A549 (cell line): ENCODE measurements around the gene ZNF106. TPM values are rescaled to one million over a fixed set of nuclear protein-coding genes. Genes with fewer than 3 reads are reported as not detected.

ENCODE experiments used
- ATAC-seq, 2 experiments: fragments of 200-7000 bp in 1 of 2; fragments of >200 bp in 1 of 2; cut with Nextera tagmentation in 1 of 2; cut with Tn5 transposase in 1 of 2; 3 replicates each; pipeline versions ENCODE4 v1.8.0 to v1.9.1; 2018 to 2020; ENCODE audit warnings: mild to moderate bottlenecking in 1 of 2, moderate library complexity in 1 of 2
- CTCF ChIA-PET: fragments of 300-600 bp; sonication (Branson Sonifier 250); formaldehyde crosslinking; extraction: SDS; loops from one replicate; lab custom pipeline; 2021; ENCODE audit warnings: antibody characterized with exemption, inconsistent platforms; lab: Yijun Ruan, JAX
- POLR2A ChIA-PET: fragments of 350-600 bp; formaldehyde crosslinking; extraction: SDS; loops from one replicate; lab custom pipeline; 2021; ENCODE audit warnings: antibody characterized with exemption, inconsistent platforms; lab: Yijun Ruan, JAX
- DNase-seq, 2 experiments: peaks; one replicate each; pipeline versions ENCODE4 v3.0.0 to v3.0.0-alpha.2; 2011 to 2016; ENCODE audit warnings: low read depth in 1 of 2, low spot score in 1 of 2
- FAIRE-seq: peaks from 2 replicates; lab custom pipeline; 2011; peaks lifted over from hg19 to GRCh38; lab: Jason Lieb, UNC
- H3K27ac ChIP-seq, 2 experiments: fragments of >200 bp; sonication (Bioruptor Twin); formaldehyde crosslinking; 3 replicates each; pipeline ENCODE4 v1.5.1; 2016 to 2017
- H3K4me1 ChIP-seq: fragments of >200 bp; sonication (Bioruptor Twin); formaldehyde crosslinking; 3 replicates; pipeline ENCODE4 v1.6.1; 2016
- H3K4me2 ChIP-seq: fragments of >200 bp; sonication (Bioruptor Twin); formaldehyde crosslinking; 3 replicates; pipeline ENCODE4 v1.6.1; 2016
- H3K4me3 ChIP-seq: fragments of >200 bp; sonication (Bioruptor Twin); formaldehyde crosslinking; 3 replicates; pipeline ENCODE4 v1.5.1; 2016
- H3K9me3 ChIP-seq: fragments of >200 bp; sonication (Bioruptor Twin); formaldehyde crosslinking; 3 replicates; pipeline ENCODE4 v1.6.1; 2016
- CHD4 ChIP-seq: fragments of 200-600 bp; sonication (generic); IDR thresholded peaks from 2 replicates; pipeline ENCODE4 v1.6.1; 2016; ENCODE audit warnings: antibody characterized with exemption, mild to moderate bottlenecking, borderline replicate concordance
- ESRRA ChIP-seq: fragments of 150-350 bp; IDR thresholded peaks from 2 replicates; pipeline ENCODE4 v1.6.1; 2014; ENCODE audit warnings: mild to moderate bottlenecking, low read length, borderline replicate concordance
- FOXS1 ChIP-seq: fragments of 250-450 bp; sonication (Bioruptor Pico); IDR thresholded peaks from 2 replicates; pipeline ENCODE4 v1.5.0; 2020; ENCODE audit warnings: mild to moderate bottlenecking, moderate library complexity
- GATA3 ChIP-seq: IDR thresholded peaks from 2 replicates; pipeline ENCODE4 v1.6.1; 2012; ENCODE audit warnings: borderline replicate concordance
- HDAC2 ChIP-seq: fragments of 200-600 bp; sonication (generic); IDR thresholded peaks from 2 replicates; pipeline ENCODE4 v1.6.1; 2016
- HOXA7 ChIP-seq: fragments of 250-450 bp; sonication (Bioruptor Pico); IDR thresholded peaks from 2 replicates; pipeline ENCODE4 v1.5.0; 2020; ENCODE audit warnings: mild to moderate bottlenecking, moderate library complexity
- HOXB13 ChIP-seq: fragments of 250-450 bp; sonication (Bioruptor Pico); IDR thresholded peaks from 2 replicates; pipeline ENCODE4 v1.5.0; 2020; ENCODE audit warnings: low read depth, mild to moderate bottlenecking, moderate library complexity
- JUN ChIP-seq, 2 experiments: fragments of >200 bp; sonication (Bioruptor Twin); formaldehyde crosslinking; IDR thresholded peaks; 2 replicates in 1 of 2; 3 replicates in 1 of 2; pipeline ENCODE4 v1.6.1; 2016 to 2017
- JUNB ChIP-seq: fragments of >200 bp; sonication (Bioruptor Twin); formaldehyde crosslinking; IDR thresholded peaks from 2 replicates; pipeline ENCODE4 v1.6.1; 2016
- KDM5A ChIP-seq: fragments of 200-600 bp; sonication (generic); IDR thresholded peaks from 2 replicates; pipeline ENCODE4 v1.6.1; 2016; ENCODE audit warnings: antibody characterized with exemption, mild to moderate bottlenecking
- MAZ ChIP-seq: fragments of 150-350 bp; IDR thresholded peaks from 2 replicates; pipeline ENCODE4 v1.6.1; 2014; ENCODE audit warnings: antibody characterized with exemption, low read depth, low read length, borderline replicate concordance
- NFE2L2 ChIP-seq: fragments of 150-350 bp; conservative IDR thresholded peaks from 2 replicates; pipeline ENCODE4 v1.6.1; 2014; ENCODE audit warnings: low read length
- PHF8 ChIP-seq: fragments of 200-600 bp; sonication (generic); IDR thresholded peaks from 2 replicates; pipeline ENCODE4 v1.6.1; 2016; ENCODE audit warnings: low read depth, mild to moderate bottlenecking, antibody characterized with exemption, moderate library complexity, borderline replicate concordance
- RAD21 ChIP-seq, 2 experiments: fragments of >200 bp in 1 of 2; sonication (Bioruptor Twin) in 1 of 2; formaldehyde crosslinking in 1 of 2; IDR thresholded peaks in 1 of 2; conservative IDR thresholded peaks in 1 of 2; 2 replicates in 1 of 2; 3 replicates in 1 of 2; pipeline ENCODE4 v1.6.1; 2012 to 2018; ENCODE audit warnings: inconsistent platforms in 1 of 2
- RARB ChIP-seq: fragments of 250-450 bp; sonication (Bioruptor Pico); IDR thresholded peaks from 2 replicates; pipeline ENCODE4 v1.8.0; 2021; ENCODE audit warnings: mild to moderate bottlenecking, moderate library complexity
- RCOR1 ChIP-seq: fragments of 150-350 bp; IDR thresholded peaks from 2 replicates; pipeline ENCODE4 v1.6.1; 2014; ENCODE audit warnings: antibody characterized with exemption, low read length, low read depth
- RFX5 ChIP-seq: fragments of 450-650 bp; IDR thresholded peaks from 2 replicates; pipeline ENCODE4 v1.7.1; 2014; ENCODE audit warnings: antibody characterized with exemption, mild to moderate bottlenecking, moderate library complexity
- TFCP2L1 ChIP-seq: fragments of 250-450 bp; sonication (Bioruptor Pico); IDR thresholded peaks from 2 replicates; pipeline ENCODE4 v1.5.0; 2021; ENCODE audit warnings: mild to moderate bottlenecking
- TP53 ChIP-seq: fragments of 250-450 bp; sonication (Bioruptor Pico); IDR thresholded peaks from 2 replicates; pipeline ENCODE4 v1.5.0; 2021; ENCODE audit warnings: mild to moderate bottlenecking, moderate library complexity
- ZC3H11A ChIP-seq: fragments of 450-650 bp; IDR thresholded peaks from 2 replicates; pipeline ENCODE4 v1.6.1; 2014; ENCODE audit warnings: antibody characterized with exemption, mild to moderate bottlenecking
- ZNF302 ChIP-seq: fragments of 250-450 bp; sonication (Bioruptor Pico); IDR thresholded peaks from 2 replicates; pipeline ENCODE4 v1.9.0; 2021; ENCODE audit warnings: inconsistent platforms, mild to moderate bottlenecking, moderate library complexity
- ZSCAN20 ChIP-seq: fragments of 250-450 bp; sonication (Bioruptor Pico); IDR thresholded peaks from 2 replicates; pipeline ENCODE4 v1.8.0; 2022; ENCODE audit warnings: mild to moderate bottlenecking, moderate library complexity
- WGBS: methylation state at CpG from one replicate; pipeline ENCODE4 v1.1.6; 2017; ENCODE audit errors: missing lambda C conversion rate; 5-methylcytosine and 5-hydroxymethylcytosine counted together
- polyA plus RNA-seq, 4 experiments: library from polyadenylated mRNA; depleted of rRNA in 3 of 4; stranded (reverse); fragments of >200 nt; fragmentation: RNase III in 1 of 4; extraction: RNeasy Plus Mini Kit Qiagen cat#74134 plus additional on column Dnase treatment in 1 of 4; gene quantifications; 2 replicates in 3 of 4; 3 replicates in 1 of 4; pipeline ENCODE4 v1.2.3, GENCODE V29; 2011 to 2017
- TF ChIP-seq, protein P1 (sequence below): fragments of >200 bp; sonication (Bioruptor Twin); formaldehyde crosslinking; IDR thresholded peaks from 2 replicates; pipeline ENCODE4 v1.6.1; 2016
- TF ChIP-seq, protein P2 (sequence below): fragments of 250-450 bp; sonication (Bioruptor Pico); IDR thresholded peaks from 2 replicates; pipeline ENCODE4 v1.5.0; 2021; ENCODE audit warnings: mild to moderate bottlenecking, moderate library complexity, borderline replicate concordance
- TF ChIP-seq, protein P3 (sequence below): fragments of 200-600 bp; sonication (generic); IDR thresholded peaks from 2 replicates; pipeline ENCODE4 v1.6.1; 2016; ENCODE audit warnings: antibody characterized with exemption, mild to moderate bottlenecking, moderate library complexity

Gene ZNF106
- polyA plus RNA-seq, 2 of the 4 experiments (the other 2 are of a cell fraction): 7.8 to 19.3 TPM

GRCh38 chr15:42378011-42378410, 112.9 kb downstream of the ZNF106 start (continued):
- TF ChIP-seq NFE2L2: no peak
- TF ChIP-seq, all 56 proteins: peak for 0

DNA sequence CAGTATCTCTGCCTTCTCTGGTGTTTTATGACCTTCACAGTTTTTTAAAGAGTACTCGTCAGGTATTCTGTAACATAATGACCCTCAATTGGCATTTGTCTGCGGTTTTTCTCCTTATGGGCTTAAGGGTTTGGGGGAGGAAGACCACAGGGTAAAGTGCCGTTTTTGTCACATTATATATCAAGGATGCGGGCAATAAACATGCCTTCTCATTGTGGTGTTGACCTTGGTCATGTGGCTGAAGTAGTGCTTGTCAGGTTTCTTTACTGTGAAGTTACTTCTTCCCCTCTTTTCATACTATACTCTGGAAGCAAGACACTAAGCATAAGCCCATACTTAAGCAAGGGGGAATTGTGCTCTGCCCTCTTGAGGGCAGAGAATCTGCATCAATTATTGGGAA, 115.0 kb downstream of the ZNF106 start:
- H3K4me2 ChIP-seq: no peak overlapping the region
- FAIRE-seq: no peak
- CTCF ChIA-PET: interaction anchor here (1.0 kb wide), 1 partner anchor 8 kb away, joined by 5 read pairs; no protein-coding TSS in a partner anchor

GRCh38 chr15:42375252-42375651, 115.7 kb downstream of the ZNF106 start:
- FAIRE-seq: no peak
- 90% methylated on average over 5 of the region's 5 CpGs for WGBS
- CTCF ChIA-PET: interaction anchor here (2.2 kb wide), 1 partner anchor 10 kb away, joined by 9 read pairs; no protein-coding TSS in a partner anchor

More for the DNA sequence above, 115.0 kb downstream of the ZNF106 start:
- Histone ChIP-seq H3K27ac (no peak overlapping the region), H3K9me3 (no peaks in the 10 kb centered on the region; the same call in 2 of the 3 replicates), H3K4me1 (no peaks in the 10 kb centered on the region), H3K4me3 (no peak overlapping the region)
- WGBS: 28% methylated on average over 4 of the region's 4 CpGs
- ATAC-seq: no peak
- no peak for TF ChIP-seq ZC3H11A
- no peak for TF ChIP-seq RAD21 (conservative IDR thresholded peaks at IDR 0.05 in 1 of 2, IDR thresholded peaks at IDR 0.05 in 1 of 2)
- TF ChIP-seq CHD4: no peak
- TF ChIP-seq TFCP2L1 (CRISPR knock-in tag): no peak
- no peak for TF ChIP-seq GATA3
- no peak for TF ChIP-seq HOXB13
- no peak for TF ChIP-seq HDAC2
- no peak for TF ChIP-seq KDM5A
- TF ChIP-seq RCOR1: no peak
- no peak for TF ChIP-seq HOXA7 (CRISPR knock-in tag)
- no peak for TF ChIP-seq PHF8
- DNase-seq: no peak
- POLR2A ChIA-PET: no interaction called here

DNA sequence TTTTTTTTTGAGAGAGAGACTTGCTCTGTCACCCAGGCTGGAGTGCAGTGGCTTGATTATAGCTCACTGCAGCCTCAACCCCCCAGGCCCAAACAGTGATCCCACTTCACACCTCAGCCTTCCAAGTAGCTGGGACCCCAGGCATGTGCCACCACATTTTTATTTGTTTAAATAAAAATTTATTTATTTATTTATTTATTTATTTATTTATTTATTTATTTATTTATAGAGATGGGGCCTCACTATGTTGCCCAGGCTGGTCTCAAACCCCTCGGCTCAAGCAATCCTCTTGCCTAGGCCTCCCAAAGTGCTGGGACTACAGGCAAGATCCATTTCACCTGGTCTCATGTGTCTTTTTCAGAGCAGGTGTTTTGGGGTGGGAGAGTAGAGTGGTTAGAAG, 116.1 kb downstream of the ZNF106 start:
- Histone ChIP-seq H3K27ac (no peak overlapping the region), H3K4me2 (no peak overlapping the region), H3K4me3 (no peak overlapping the region), H3K4me1 (no peaks in the 10 kb centered on the region), H3K9me3 (no peaks in the 10 kb centered on the region; the same call in 2 of the 3 replicates)
- ChIA-PET POLR2A (no interaction called here), CTCF (interaction anchor here (2.2 kb wide), 1 partner anchor 10 kb away, joined by 9 read pairs; no protein-coding TSS in a partner anchor)
- TF ChIP-seq ZC3H11A (peak; percentile 17; the same call in 1 of the 2 replicates), JUNB (no peak)
- ATAC-seq (no peak), DNase-seq (no peak), FAIRE-seq (no peak)
- WGBS: 53% methylated on average over 1 of the region's 1 CpG

More at GRCh38 chr15:42375252-42375651, 115.7 kb downstream of the ZNF106 start:
- no peak for ATAC-seq
- POLR2A ChIA-PET: no interaction called here
- H3K4me1 ChIP-seq: no peaks in the 10 kb centered on the region
- no peak overlapping the region for H3K4me3 ChIP-seq
- no peak overlapping the region for H3K27ac ChIP-seq
- DNase-seq: no peak
- TF ChIP-seq JUNB (no peak), ZSCAN20 (no peak), ZNF302 (CRISPR knock-in tag) (no peak), TFCP2L1 (CRISPR knock-in tag) (no peak), GATA3 (no peak), ZC3H11A (no peak), CHD4 (no peak)
- TF ChIP-seq, protein P1, sequence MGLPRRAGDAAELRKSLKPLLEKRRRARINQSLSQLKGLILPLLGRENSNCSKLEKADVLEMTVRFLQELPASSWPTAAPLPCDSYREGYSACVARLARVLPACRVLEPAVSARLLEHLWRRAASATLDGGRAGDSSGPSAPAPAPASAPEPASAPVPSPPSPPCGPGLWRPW: no peak
- no peak overlapping the region for H3K4me2 ChIP-seq
- no peaks in the 10 kb centered on the region; the same call in 2 of the 3 replicates for H3K9me3 ChIP-seq

GRCh38 chr15:42373936-42374335, 117.0 kb downstream of the ZNF106 start:
- no peak for FAIRE-seq
- ChIA-PET CTCF (interaction anchor here (2.2 kb wide), 1 partner anchor 11 kb away, joined by 9 read pairs; no protein-coding TSS in a partner anchor), POLR2A (no interaction called here)
- Histone ChIP-seq H3K27ac (no peak overlapping the region), H3K4me1 (no peaks in the 10 kb centered on the region), H3K4me3 (no peak overlapping the region), H3K4me2 (no peak overlapping the region), H3K9me3 (no peaks in the 10 kb centered on the region; the same call in 2 of the 3 replicates)
- WGBS: 100% methylated on average over 3 of the region's 4 CpGs
- no peak for ATAC-seq
- DNase-seq: no peak
- no peak for TF ChIP-seq RFX5
- TF ChIP-seq ESRRA: no peak
- no peak for TF ChIP-seq HOXA7 (CRISPR knock-in tag)
- no peak for TF ChIP-seq MAZ
- TF ChIP-seq, protein P2, sequence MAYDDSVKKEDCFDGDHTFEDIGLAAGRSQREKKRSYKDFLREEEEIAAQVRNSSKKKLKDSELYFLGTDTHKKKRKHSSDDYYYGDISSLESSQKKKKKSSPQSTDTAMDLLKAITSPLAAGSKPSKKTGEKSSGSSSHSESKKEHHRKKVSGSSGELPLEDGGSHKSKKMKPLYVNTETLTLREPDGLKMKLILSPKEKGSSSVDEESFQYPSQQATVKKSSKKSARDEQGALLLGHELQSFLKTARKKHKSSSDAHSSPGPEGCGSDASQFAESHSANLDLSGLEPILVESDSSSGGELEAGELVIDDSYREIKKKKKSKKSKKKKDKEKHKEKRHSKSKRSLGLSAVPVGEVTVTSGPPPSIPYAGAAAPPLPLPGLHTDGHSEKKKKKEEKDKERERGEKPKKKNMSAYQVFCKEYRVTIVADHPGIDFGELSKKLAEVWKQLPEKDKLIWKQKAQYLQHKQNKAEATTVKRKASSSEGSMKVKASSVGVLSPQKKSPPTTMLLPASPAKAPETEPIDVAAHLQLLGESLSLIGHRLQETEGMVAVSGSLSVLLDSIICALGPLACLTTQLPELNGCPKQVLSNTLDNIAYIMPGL (CRISPR knock-in tag): no peak
- no peak for TF ChIP-seq JUN (IDR thresholded peaks at IDR 0.05)
- TF ChIP-seq, protein P3, sequence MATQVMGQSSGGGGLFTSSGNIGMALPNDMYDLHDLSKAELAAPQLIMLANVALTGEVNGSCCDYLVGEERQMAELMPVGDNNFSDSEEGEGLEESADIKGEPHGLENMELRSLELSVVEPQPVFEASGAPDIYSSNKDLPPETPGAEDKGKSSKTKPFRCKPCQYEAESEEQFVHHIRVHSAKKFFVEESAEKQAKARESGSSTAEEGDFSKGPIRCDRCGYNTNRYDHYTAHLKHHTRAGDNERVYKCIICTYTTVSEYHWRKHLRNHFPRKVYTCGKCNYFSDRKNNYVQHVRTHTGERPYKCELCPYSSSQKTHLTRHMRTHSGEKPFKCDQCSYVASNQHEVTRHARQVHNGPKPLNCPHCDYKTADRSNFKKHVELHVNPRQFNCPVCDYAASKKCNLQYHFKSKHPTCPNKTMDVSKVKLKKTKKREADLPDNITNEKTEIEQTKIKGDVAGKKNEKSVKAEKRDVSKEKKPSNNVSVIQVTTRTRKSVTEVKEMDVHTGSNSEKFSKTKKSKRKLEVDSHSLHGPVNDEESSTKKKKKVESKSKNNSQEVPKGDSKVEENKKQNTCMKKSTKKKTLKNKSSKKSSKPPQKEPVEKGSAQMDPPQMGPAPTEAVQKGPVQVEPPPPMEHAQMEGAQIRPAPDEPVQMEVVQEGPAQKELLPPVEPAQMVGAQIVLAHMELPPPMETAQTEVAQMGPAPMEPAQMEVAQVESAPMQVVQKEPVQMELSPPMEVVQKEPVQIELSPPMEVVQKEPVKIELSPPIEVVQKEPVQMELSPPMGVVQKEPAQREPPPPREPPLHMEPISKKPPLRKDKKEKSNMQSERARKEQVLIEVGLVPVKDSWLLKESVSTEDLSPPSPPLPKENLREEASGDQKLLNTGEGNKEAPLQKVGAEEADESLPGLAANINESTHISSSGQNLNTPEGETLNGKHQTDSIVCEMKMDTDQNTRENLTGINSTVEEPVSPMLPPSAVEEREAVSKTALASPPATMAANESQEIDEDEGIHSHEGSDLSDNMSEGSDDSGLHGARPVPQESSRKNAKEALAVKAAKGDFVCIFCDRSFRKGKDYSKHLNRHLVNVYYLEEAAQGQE: no peak
- TF ChIP-seq TP53 (CRISPR knock-in tag): no peak
- TF ChIP-seq FOXS1 (CRISPR knock-in tag): no peak
- no peak for TF ChIP-seq RARB (CRISPR knock-in tag)
